Measurements from ENCODE around the gene C11orf87. TPM values are rescaled to one million over a fixed set of nuclear protein-coding genes. Genes with fewer than 3 reads are reported as not detected.

C11orf87 gene
- total and polyA plus RNA-seq, 9 donors = 0.09 to 0.89 (median 0.35) TPM

- H3K9me3 ChIP-seq (replicated peaks; ENCODE audit: control insufficient read depth, low read depth, low read length) = no peaks in the 10 kb centered on the region
- no peaks in the 10 kb centered on the region for H3K27me3 ChIP-seq (ENCODE audit: control insufficient read depth, insufficient read depth, low read length)
- no peak overlapping the region for H3K4me3 ChIP-seq (ENCODE audit: low read length)
- no peaks in the 10 kb centered on the region for H3K36me3 ChIP-seq (ENCODE audit: control insufficient read depth, insufficient read depth, low read length)
- H3K27ac ChIP-seq (ENCODE audit: low read length) = no peak overlapping the region
- WGBS (ENCODE audit: insufficient coverage) = 43% methylated on average over 1 of the region's 2 CpGs
- DNase-seq = no peak
- no peaks in the 10 kb centered on the region for H3K4me1 ChIP-seq (ENCODE audit: control insufficient read depth, insufficient read depth, low read length)
These were observed 17.7 kb downstream of the C11orf87 start for GRCh38 chr11:109439684-109440083.

- no peak overlapping the region for H3K4me3 ChIP-seq (ENCODE audit: low read length)
- WGBS (ENCODE audit: insufficient coverage) = no CpG with 5 or more reads among the region's 1 CpG
- no peak for DNase-seq
- H3K9me3 ChIP-seq (replicated peaks; ENCODE audit: control insufficient read depth, low read depth, low read length) = no peaks in the 10 kb centered on the region
- H3K27ac ChIP-seq (ENCODE audit: low read length) = no peak overlapping the region
- H3K4me1 ChIP-seq (ENCODE audit: control insufficient read depth, insufficient read depth, low read length) = no peaks in the 10 kb centered on the region
- no peaks in the 10 kb centered on the region for H3K36me3 ChIP-seq (ENCODE audit: control insufficient read depth, insufficient read depth, low read length)
- no peaks in the 10 kb centered on the region for H3K27me3 ChIP-seq (ENCODE audit: control insufficient read depth, insufficient read depth, low read length)
These were observed 21.1 kb downstream of the C11orf87 start for GRCh38 chr11:109443052-109443451.

- H3K9me3 ChIP-seq (replicated peaks; ENCODE audit: control insufficient read depth, low read depth, low read length) = no peaks in the 10 kb centered on the region
- no CpG with 5 or more reads among the region's 2 CpGs for WGBS (ENCODE audit: insufficient coverage)
These were observed 32.9 kb downstream of the C11orf87 start for GRCh38 chr11:109454857-109455256.

More at GRCh38 chr11:109454857-109455256, 32.9 kb downstream of the C11orf87 start:
- Histone ChIP-seq H3K27me3 (ENCODE audit: control insufficient read depth, insufficient read depth, low read length) (no peaks in the 10 kb centered on the region), H3K27ac (ENCODE audit: low read length) (no peak overlapping the region), H3K36me3 (ENCODE audit: control insufficient read depth, insufficient read depth, low read length) (no peaks in the 10 kb centered on the region), H3K4me3 (ENCODE audit: low read length) (no peak overlapping the region), H3K4me1 (ENCODE audit: control insufficient read depth, insufficient read depth, low read length) (no peaks in the 10 kb centered on the region)
- DNase-seq = no peak

Measured in muscle of leg (tissue), 11 donors.